Measurements from ENCODE around the gene STYXL2.

STYXL2 gene

DNA sequence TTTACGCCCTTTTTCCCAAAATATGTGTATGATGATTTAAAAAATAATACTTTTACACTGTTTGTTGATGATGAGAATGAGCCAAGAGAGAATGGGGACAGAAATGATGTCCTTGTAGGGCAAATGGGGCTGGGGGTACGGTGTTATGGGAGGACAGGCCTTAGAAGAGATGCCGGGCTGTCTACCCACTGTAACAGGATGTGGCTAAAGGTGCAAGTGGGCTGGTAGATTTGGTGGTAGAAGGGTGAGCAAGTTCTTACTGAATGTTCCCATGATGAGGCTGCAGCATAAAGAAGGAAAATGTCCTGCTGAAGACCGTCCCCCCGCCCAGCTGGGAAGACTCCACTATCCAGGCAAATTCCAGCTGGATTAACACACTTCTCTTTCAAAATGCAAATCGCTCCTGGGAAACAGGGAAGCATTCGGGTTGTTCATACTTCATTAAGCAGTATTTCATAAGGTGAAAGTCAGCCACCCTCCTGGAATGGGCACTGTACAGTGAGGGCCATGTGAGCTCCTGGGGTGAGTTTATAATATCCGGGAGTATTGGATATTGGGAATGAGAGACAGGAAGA lies 17.7 kb upstream of the STYXL2 start:
- no peak for DNase-seq
- in situ Hi-C loops (cut with MboI; ENCODE audit: low pct_unique_long_range_greater_than_20kb, low sequenced_read_pairs): no loop called here

DNA sequence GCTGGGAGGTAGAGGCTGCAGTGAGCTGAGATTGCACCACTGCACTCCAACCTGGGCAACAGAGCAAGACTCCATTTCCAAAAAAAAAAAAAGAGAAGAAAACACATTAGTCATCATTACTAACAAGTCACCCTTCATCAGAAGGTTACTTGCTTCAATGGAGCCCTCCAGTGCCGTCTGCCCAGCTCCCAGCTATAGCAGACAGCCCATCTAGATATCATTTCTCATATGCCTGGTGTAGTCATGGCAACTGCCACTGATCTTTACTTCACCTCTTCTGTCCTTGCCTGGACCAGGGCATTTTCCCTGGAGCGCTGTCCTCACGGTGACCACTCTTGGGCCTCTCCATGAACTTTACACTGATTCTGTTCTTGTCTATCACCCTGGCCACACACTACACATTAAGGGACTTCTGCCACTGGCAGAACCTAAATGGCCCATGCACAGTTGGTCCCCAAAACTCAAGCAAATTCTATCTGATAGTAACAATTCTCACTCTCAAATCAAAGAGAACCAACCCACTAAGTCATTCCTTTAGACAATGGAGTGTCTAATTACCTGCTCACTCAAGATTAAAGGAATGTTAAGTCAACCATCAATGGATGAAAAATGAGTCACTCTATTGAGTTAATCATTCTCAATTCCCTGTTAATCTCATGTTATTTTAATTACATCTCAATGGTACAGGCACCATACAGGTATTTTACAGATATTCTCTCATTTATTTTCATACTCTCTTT lies 16.6 kb upstream of the STYXL2 start:
- in situ Hi-C loops (cut with MboI; ENCODE audit: low pct_unique_long_range_greater_than_20kb, low sequenced_read_pairs): no loop called here
- DNase-seq: no peak

DNA sequence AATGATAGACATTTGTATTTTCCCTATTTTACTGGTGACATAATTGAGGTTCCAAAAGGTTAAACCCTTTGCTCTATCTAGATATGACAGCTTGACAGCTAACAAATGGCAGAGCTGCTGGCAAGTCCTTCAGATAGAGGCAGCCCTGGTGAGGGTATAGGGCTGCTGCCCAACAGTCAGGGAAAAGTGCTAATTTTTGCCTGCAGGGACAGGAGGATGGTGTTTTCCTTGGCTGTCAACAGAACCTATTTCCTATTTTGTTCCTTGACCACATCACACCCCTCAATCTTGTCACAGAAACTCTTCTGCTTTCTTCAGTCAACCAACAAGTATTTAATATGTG lies 16.0 kb upstream of the STYXL2 start:
- no peak for DNase-seq
- in situ Hi-C loops (cut with MboI; ENCODE audit: low pct_unique_long_range_greater_than_20kb, low sequenced_read_pairs): no loop called here

DNA sequence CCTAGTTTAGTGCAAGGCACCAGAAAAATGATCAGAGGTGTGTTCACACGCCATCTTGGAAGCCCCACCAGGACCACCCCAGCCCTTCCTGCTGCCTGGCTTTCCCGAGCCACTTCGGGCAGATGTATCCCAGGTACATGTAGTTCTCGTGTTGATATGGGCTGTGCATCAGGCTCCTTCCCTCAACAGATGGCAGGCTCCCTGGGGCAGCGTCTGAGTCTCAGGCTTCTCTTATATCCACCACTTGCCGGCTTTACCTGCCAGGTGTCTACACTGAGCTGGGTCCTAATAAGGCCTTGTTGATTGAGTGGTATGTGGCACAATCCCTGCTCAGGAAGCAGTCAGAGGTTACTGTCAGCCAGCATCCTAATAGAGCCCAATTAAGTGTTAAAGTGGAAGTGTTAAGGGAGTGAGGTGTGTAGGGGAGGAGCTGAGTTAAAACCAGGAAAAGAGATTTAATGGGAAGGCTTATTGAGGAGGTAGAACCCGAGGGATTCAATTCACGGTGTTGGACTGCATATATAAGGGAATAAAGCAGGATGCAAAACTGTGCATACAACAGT lies 12.2 kb upstream of the STYXL2 start:
- no peak for DNase-seq
- in situ Hi-C loops (cut with MboI; ENCODE audit: low pct_unique_long_range_greater_than_20kb, low sequenced_read_pairs): no loop called here

DNA sequence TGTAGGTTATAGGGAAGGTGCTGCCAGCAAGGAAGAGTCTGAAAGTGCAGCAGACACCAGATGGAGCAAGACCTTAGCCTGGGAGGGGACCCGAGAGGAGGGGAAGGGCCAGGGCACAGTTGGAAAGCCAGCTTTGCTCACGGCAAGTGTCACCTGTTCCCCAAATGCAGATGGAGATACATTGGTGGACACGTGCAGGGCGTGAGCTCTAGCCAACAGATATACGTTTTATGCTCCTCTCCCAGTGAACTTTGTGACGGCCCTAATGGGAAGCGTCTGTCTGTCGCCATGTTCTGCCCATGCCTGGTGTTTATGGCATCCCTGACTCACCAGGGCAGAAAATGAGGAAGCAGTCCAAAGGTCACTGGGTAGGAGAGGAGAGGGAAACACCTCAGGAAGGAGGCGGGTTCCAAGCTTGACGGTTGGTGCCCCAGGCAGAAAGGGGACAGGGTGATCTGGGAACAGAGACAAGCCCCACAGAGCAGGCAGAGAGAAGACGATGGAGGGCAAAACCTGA lies 11.3 kb upstream of the STYXL2 start:
- in situ Hi-C loops (cut with MboI; ENCODE audit: low pct_unique_long_range_greater_than_20kb, low sequenced_read_pairs): no loop called here
- peak; percentile 83 for DNase-seq

DNA sequence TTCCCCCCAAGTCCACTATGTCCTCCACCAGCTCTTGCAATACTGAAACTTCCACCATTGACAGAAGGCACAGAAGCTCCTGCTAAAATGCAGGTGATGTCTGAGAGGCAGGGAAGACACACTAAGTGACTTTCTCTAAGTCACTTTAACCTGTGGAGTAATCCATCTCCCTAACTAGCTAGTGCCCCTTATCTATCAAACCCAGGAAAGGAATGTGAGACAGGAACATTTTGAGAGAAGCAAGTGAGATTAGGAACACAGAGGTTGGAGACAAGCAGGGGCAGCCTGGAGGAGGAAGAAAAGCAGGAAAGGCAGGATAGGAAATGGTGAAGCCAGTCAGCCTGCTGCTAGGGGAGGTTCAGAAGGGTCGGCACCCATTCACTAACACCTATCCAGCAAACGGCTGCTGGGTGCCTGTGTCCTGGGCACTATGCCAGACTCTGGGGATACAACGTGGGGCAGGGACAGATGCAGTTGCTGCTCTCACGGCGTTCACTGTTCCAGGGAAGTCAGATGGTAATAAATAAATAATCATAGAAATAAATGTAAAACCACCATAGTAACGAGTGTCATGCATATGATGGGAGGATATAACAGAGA lies 10.7 kb upstream of the STYXL2 start:
- in situ Hi-C loops (cut with MboI; ENCODE audit: low pct_unique_long_range_greater_than_20kb, low sequenced_read_pairs): no loop called here
- no peak for DNase-seq

DNA sequence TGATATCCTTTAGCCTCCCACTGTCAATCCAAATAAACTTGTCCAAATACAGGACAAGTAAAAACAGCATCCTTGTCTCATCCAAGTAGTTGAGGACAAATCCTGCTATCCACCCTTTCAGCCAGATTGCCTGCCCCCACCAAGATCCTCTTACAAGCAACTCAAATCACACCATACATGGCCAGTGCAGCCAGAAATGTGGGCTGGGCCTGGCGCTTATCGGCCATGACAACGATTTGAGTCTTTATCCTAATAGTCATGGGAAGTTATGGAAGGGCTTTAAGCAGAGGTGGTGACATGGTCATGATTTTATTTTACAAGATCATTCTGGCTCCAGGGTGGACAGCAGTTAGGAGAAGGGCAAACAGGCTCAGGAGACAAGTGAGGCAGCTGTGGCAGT lies 10.0 kb upstream of the STYXL2 start:
- no peak for DNase-seq
- in situ Hi-C loops (cut with MboI; ENCODE audit: low pct_unique_long_range_greater_than_20kb, low sequenced_read_pairs): no loop called here

DNA sequence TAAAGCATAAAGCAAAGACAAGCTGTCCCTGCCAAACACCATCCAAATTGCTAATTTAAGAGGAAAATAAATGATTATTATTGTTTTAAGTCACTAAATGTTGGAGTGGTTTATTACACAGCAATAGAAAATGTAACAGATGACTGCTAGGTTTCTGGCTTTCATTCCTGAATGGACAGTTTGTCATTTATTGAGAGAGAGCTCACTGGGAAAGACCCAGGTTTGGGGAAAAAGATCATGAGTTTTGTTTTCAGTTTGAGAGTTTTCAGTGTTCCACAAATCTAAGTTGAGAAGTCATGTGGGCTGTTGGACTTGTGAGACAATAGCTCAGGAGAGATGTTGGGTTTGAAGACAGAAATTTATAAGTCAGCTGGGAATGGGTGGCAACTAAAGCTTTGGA lies 9.1 kb upstream of the STYXL2 start:
- no peak for DNase-seq
- in situ Hi-C loops (cut with MboI; ENCODE audit: low pct_unique_long_range_greater_than_20kb, low sequenced_read_pairs): no loop called here

DNA sequence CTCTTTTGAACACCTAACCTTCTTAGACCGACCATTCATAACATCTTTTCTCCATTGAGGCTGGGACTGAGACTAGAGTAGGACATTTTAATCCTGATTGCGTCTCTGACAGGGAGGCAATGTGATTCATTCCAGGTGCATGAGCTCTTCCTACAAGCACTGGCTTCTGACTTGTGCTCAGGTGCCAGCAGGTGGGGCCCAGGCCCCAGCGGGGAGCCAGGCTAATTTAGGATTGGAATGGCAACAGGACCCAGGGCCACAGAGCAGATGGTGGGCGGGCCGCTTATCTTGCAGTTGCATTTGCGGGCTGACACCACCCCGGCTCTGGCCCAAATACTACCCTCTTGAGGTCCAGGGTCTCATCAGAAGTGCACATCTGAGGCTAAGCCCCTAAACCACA lies 7.8 kb upstream of the STYXL2 start:
- no peak for DNase-seq
- in situ Hi-C loops (cut with MboI; ENCODE audit: low pct_unique_long_range_greater_than_20kb, low sequenced_read_pairs): no loop called here

DNA sequence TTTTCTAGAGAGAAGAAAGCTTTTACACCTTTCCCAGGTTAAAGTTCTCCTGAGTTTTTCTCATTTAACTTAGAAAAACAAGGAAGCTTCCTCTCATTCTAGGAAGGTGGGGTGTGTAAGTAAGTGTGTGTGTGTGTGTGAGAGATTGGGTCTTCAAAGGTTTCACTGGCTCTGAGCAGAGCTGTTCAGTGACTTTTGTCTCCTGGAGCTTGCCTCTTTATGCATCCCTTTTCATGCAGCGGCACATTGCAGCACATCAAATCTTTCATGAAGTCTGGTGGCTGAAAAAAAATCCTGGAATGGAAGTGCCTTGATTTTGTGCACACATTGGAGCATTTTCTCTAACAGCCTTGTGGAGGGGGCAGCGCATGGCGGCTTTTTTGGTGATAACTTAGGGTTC lies 7.1 kb upstream of the STYXL2 start:
- no peak for DNase-seq
- in situ Hi-C loops (cut with MboI; ENCODE audit: low pct_unique_long_range_greater_than_20kb, low sequenced_read_pairs): no loop called here

DNA sequence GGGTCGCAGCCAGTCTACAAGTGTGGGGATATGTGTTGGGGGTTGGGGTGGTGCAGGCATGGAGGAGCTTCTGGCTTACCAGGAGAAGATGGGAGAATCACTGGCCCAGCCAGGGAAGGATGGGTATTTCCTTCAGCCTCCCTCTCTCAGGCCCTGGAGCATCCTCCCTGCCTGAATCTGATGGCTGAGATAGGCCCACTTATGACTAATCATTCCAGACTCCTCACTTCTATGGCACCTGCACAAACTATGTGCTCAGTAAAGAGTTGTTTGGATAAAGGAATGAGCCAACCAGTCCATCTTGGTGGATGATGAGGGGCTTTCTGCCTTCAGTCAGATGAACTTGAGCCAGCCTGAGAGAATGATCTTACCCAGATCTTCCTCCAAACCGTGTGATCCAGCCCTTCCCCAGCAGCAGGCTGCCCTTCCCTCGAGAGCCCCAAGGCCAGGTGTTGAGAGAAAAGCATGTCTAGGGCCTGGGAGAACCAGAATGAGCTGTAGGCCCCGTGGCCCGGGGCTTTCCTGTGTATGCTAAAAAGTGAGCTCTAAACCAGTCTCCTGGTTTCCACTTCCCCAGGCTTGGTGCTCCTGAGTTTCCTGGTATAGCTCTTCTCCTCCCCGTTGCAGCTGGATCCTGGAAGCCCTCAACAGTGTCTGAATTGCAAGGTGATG lies 5.0 kb upstream of the STYXL2 start:
- no peak for DNase-seq

DNA sequence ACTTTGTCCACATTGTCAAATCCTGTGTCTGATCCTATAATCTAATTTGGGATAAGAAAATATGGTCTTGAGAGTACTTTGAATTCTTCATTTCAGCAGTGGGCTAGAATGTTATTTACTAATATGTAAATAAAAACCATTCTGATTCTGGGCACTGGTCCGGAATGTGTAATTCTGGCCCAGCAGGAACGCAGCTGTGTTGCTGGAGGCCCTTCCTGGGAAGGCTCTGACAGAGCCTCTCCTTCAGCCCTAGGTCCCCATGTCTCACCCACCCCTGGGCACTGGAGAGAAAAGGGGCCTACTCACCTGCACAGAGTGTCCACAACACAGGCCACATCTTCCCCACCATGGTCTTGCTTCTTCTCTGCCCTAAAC lies 3.9 kb upstream of the STYXL2 start:
- in situ Hi-C loops (cut with MboI; ENCODE audit: low pct_unique_long_range_greater_than_20kb, low sequenced_read_pairs): no loop called here
- DNase-seq: no peak

More for the DNA sequence above, 5.0 kb upstream of the STYXL2 start:
- in situ Hi-C loops (cut with MboI; ENCODE audit: low pct_unique_long_range_greater_than_20kb, low sequenced_read_pairs): no loop called here

DNA sequence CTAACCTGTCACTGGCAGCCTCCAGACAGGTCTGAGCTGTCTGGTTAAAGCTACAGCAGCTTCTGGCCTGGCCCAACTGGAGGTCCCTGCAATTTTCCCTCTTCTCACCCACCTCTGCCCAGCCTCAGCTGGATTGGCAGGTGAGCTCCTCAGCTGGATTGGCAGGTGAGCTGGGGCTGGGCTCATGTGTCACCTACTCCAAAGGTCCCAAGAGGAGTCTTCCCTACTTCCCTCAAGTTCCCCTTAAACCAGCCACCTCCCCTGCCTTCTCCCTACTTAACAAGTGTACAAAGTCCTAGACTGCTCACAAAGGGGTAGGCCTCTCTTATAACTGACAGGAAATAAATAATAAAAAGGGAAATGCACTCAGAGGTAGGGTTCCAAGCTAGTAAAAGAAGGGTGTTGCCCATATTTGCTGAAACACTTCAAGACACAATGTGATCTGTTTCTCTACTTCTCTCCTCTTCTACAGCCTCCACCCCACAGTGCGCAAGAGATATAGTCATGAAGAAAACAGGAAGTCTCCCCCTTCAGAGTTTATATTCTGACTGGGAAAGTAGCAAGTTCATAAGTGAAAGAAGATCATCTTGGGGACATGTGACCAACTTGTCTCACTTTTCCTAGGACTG lies 3.4 kb upstream of the STYXL2 start, which contains the start of gene GPA33:
GPA33 (minus strand) TSS at position 64 of the 629 bp plus-strand sequence. CDS start 90 bp downstream, outside the sequence.
- in situ Hi-C loops (cut with MboI; ENCODE audit: low pct_unique_long_range_greater_than_20kb, low sequenced_read_pairs): no loop called here
- peak; percentile 87 for DNase-seq

DNA sequence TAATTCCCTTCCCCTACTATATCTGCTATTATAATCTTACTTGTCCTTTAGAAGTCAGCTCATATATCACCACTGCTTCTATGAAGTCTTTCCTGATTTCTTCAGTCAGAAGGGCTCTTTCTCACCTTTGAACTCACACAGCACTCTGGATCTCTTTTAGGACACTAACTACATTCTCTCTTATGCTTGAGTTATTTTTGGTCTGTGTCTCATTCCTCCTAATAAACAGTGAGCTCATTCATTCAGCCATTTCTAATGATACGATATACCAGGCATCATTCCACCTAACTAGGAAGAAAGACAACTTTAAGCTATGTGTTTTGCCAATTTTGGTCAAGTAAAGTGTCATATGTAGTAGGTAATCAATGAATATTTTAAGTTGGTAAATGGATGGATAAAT lies 1.2 kb upstream of the STYXL2 start:
- in situ Hi-C loops (cut with MboI; ENCODE audit: low pct_unique_long_range_greater_than_20kb, low sequenced_read_pairs): no loop called here
- no peak for DNase-seq

DNA sequence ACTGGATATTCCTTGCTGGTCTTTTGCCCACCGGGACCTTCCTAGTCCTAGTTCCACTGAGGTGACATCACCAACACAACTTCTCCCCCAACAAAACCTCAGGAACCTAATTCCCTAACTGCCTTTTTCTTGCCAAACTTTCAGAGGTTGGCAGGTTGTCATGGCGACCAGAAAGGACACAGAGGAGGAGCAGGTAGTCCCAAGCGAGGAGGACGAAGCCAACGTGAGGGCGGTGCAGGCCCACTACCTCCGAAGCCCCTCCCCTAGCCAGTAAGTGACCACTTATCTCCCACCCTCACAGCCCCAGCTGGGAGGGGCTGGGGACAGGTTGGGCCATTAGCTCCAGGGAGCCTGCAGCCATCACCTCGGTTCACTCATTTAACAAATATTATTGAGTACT lies 815 bp downstream of the STYXL2 start:
- DNase-seq: peak; percentile 36
- in situ Hi-C loops (cut with MboI; ENCODE audit: low pct_unique_long_range_greater_than_20kb, low sequenced_read_pairs): no loop called here

DNA sequence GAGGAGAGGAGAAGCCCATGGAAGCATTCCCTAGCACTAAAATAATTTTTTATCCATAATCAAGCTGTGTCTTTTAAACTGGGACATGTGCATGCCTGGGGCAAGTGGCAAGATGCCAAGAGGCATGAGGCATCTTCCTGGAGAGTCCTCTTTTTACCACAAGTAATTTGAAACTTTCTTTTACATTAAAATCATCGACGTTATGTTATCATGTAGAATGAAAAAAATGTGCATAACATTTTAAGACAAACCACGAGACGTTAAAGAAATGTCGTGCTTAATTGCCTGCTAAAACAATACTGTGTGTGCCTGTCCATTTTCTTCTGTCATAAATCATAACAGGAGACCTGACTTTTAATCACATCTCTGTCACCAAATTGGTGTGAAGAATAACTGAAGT lies 1.5 kb downstream of the STYXL2 start:
- in situ Hi-C loops (cut with MboI; ENCODE audit: low pct_unique_long_range_greater_than_20kb, low sequenced_read_pairs): no loop called here
- peak; percentile 34 for DNase-seq

DNA sequence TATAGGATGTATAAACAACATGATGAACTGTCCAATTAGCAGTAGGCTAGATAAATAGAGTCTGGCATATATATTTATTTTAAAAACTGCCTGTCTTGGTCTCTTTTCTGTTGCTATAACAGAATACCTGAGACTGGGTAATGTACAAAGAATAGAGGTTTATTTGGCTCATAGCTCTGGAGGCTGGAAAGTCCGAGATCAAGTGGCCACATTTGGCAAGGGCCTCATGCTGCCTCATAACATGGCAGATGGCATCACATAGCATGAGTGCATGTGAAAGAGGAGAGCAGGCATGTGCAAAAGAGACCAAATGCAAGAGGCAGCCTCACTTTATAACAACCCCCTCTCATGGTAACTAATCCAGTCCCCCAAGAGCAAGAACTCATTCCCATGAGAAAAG lies 6.0 kb downstream of the STYXL2 start:
- DNase-seq: no peak
- in situ Hi-C loops (cut with MboI; ENCODE audit: low pct_unique_long_range_greater_than_20kb, low sequenced_read_pairs): no loop called here

DNA sequence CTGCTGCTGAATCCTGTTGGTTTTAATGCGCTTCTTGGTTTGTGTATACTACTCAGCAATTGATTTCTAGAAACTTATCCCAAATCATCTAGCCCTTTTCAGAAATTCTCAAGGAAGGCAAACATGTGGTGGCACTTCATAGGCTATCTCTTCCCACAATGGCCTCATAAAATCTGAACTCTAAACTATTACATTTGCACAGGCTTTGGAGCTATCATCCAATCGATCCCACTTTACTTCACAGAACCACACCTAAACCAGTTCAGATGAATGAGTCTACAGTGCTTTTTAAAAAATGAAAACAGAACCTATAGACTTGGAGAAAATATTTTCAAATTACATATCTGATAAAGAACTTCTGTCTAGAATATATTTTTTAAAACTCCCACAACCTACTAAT lies 6.9 kb downstream of the STYXL2 start:
- DNase-seq: no peak
- in situ Hi-C loops (cut with MboI; ENCODE audit: low pct_unique_long_range_greater_than_20kb, low sequenced_read_pairs): no loop called here

DNA sequence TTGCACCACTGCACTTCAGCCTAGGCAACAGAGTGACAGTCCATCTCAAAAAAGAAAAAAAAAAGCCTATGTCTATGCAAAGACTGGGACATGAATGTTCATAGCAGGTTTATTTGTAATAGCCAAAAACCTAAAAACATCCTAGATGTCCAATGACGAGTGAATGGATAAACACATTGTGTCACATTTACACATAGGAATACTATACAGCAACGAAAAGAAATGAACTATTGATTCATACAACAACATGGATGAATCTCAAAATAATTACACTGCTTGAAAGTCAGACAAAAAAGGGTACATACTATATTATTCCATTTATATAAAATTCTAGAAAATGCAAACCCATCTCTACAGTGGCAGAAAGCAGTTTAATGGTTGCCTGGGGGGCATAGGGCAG lies 7.9 kb downstream of the STYXL2 start:
- DNase-seq: no peak
- in situ Hi-C loops (cut with MboI; ENCODE audit: low pct_unique_long_range_greater_than_20kb, low sequenced_read_pairs): no loop called here

Measured in KBM-7 (cell line).